ENCODE data around the gene CAMTA2.

The CAMTA2 gene

GRCh38 chr17:5002121-5002788 is 14.8 kb upstream of the CAMTA2 start:
- H3K4me3 ChIP-seq (ENCODE audit: insufficient read depth, low read depth, low read length) = no peak overlapping the region
- peaks cover 2% of the 10 kb centered on the region for H3K27me3 ChIP-seq (ENCODE audit: control insufficient read depth, insufficient read depth, low read length, poor library complexity, severe bottlenecking)
- WGBS, 2 experiments = 96 to 97% methylated on average over 20 of the region's 20 CpGs
- peaks cover 17% of the 10 kb centered on the region for H3K4me1 ChIP-seq (ENCODE audit: control insufficient read depth, insufficient read depth, low read length)
- H3K36me3 ChIP-seq (ENCODE audit: control insufficient read depth, insufficient read depth, low read length) = peaks cover 28% of the 10 kb centered on the region
- H3K9me3 ChIP-seq (ENCODE audit: control insufficient read depth, low read length) = no peaks in the 10 kb centered on the region
- no peak overlapping the region for H3K27ac ChIP-seq (ENCODE audit: insufficient read depth, low read depth, low read length, poor library complexity, severe bottlenecking)

GRCh38 chr17:5000237-5000639 is 12.8 kb upstream of the CAMTA2 start:
- Histone ChIP-seq H3K4me3 (ENCODE audit: insufficient read depth, low read depth, low read length) (no peak overlapping the region), H3K27ac (ENCODE audit: insufficient read depth, low read depth, low read length, poor library complexity, severe bottlenecking) (no peak overlapping the region), H3K4me1 (ENCODE audit: control insufficient read depth, insufficient read depth, low read length) (peaks cover 17% of the 10 kb centered on the region), H3K36me3 (ENCODE audit: control insufficient read depth, insufficient read depth, low read length) (peaks cover 28% of the 10 kb centered on the region), H3K27me3 (ENCODE audit: control insufficient read depth, insufficient read depth, low read length, poor library complexity, severe bottlenecking) (peaks cover 22% of the 10 kb centered on the region), H3K9me3 (ENCODE audit: control insufficient read depth, low read length) (no peaks in the 10 kb centered on the region)
- WGBS, 2 experiments = 84 to 86% methylated on average over 11 of the region's 11 CpGs

GRCh38 chr17:4999430-5000093 is 12.1 kb upstream of the CAMTA2 start:
- Histone ChIP-seq H3K4me1 (ENCODE audit: control insufficient read depth, insufficient read depth, low read length) (peaks cover 17% of the 10 kb centered on the region), H3K9me3 (ENCODE audit: control insufficient read depth, low read length) (no peaks in the 10 kb centered on the region), H3K36me3 (ENCODE audit: control insufficient read depth, insufficient read depth, low read length) (peaks cover 27% of the 10 kb centered on the region), H3K4me3 (ENCODE audit: insufficient read depth, low read depth, low read length) (peak overlapping the region; percentile 89), H3K27ac (ENCODE audit: insufficient read depth, low read depth, low read length, poor library complexity, severe bottlenecking) (no peak overlapping the region), H3K27me3 (ENCODE audit: control insufficient read depth, insufficient read depth, low read length, poor library complexity, severe bottlenecking) (peaks cover 24% of the 10 kb centered on the region)
- 75 to 77% methylated on average over 12 of the region's 12 CpGs for WGBS, 2 experiments

- no peaks in the 10 kb centered on the region for H3K9me3 ChIP-seq (ENCODE audit: control insufficient read depth, low read length)
- peaks cover 17% of the 10 kb centered on the region for H3K4me1 ChIP-seq (ENCODE audit: control insufficient read depth, insufficient read depth, low read length)
- H3K27me3 ChIP-seq (ENCODE audit: control insufficient read depth, insufficient read depth, low read length, poor library complexity, severe bottlenecking) = peaks cover 24% of the 10 kb centered on the region
- WGBS, 2 experiments = 21 to 23% methylated on average over 14 of the region's 14 CpGs
- H3K36me3 ChIP-seq (ENCODE audit: control insufficient read depth, insufficient read depth, low read length) = peaks cover 20% of the 10 kb centered on the region
- H3K27ac ChIP-seq (ENCODE audit: insufficient read depth, low read depth, low read length, poor library complexity, severe bottlenecking) = no peak overlapping the region
- peak overlapping the region; percentile 89 for H3K4me3 ChIP-seq (ENCODE audit: insufficient read depth, low read depth, low read length)
Observed at GRCh38 chr17:4998732-4999429, 11.4 kb upstream of the CAMTA2 start.

- Histone ChIP-seq H3K4me3 (ENCODE audit: insufficient read depth, low read depth, low read length) (peak overlapping the region; percentile 89), H3K4me1 (ENCODE audit: control insufficient read depth, insufficient read depth, low read length) (peaks cover 17% of the 10 kb centered on the region), H3K27me3 (ENCODE audit: control insufficient read depth, insufficient read depth, low read length, poor library complexity, severe bottlenecking) (peaks cover 24% of the 10 kb centered on the region), H3K9me3 (ENCODE audit: control insufficient read depth, low read length) (no peaks in the 10 kb centered on the region), H3K27ac (ENCODE audit: insufficient read depth, low read depth, low read length, poor library complexity, severe bottlenecking) (no peak overlapping the region), H3K36me3 (ENCODE audit: control insufficient read depth, insufficient read depth, low read length) (peaks cover 18% of the 10 kb centered on the region)
- WGBS, 2 experiments = 0 to 1% methylated on average over 55 of the region's 55 CpGs
Observed at GRCh38 chr17:4998027-4998731, 10.7 kb upstream of the CAMTA2 start.

- Histone ChIP-seq H3K27ac (ENCODE audit: insufficient read depth, low read depth, low read length, poor library complexity, severe bottlenecking) (peak within 1 kb of the TSS; percentile 69), H3K27me3 (ENCODE audit: control insufficient read depth, insufficient read depth, low read length, poor library complexity, severe bottlenecking) (peaks cover 24% of the 10 kb centered on the region), H3K36me3 (ENCODE audit: control insufficient read depth, insufficient read depth, low read length) (peaks cover 15% of the 10 kb centered on the region), H3K4me3 (ENCODE audit: insufficient read depth, low read depth, low read length) (peak within 1 kb of the TSS; percentile 89), H3K9me3 (ENCODE audit: control insufficient read depth, low read length) (no peaks in the 10 kb centered on the region), H3K4me1 (ENCODE audit: control insufficient read depth, insufficient read depth, low read length) (peaks cover 17% of the 10 kb centered on the region)
- WGBS, 2 experiments = 1% methylated on average over 93 of the region's 93 CpGs
Observed at GRCh38 chr17:4997302-4998026, 10.0 kb upstream of the CAMTA2 start, which contains the start of the genes INCA1 and KIF1C. Gene INCA1 (minus strand): TSS chr17:4997522. CDS start chr17:4994437, 3,085 bp downstream. Gene KIF1C (plus strand): TSS chr17:4997950. CDS start chr17:5000247, 2,297 bp downstream.

GRCh38 chr17:4994081-4994595 is 6.7 kb upstream of the CAMTA2 start:
- Histone ChIP-seq H3K27me3 (ENCODE audit: control insufficient read depth, insufficient read depth, low read length, poor library complexity, severe bottlenecking) (peaks cover 24% of the 10 kb centered on the region), H3K27ac (ENCODE audit: insufficient read depth, low read depth, low read length, poor library complexity, severe bottlenecking) (no peak overlapping the region), H3K4me1 (ENCODE audit: control insufficient read depth, insufficient read depth, low read length) (peaks cover 8% of the 10 kb centered on the region), H3K9me3 (ENCODE audit: control insufficient read depth, low read length) (no peaks in the 10 kb centered on the region), H3K36me3 (ENCODE audit: control insufficient read depth, insufficient read depth, low read length) (no peaks in the 10 kb centered on the region), H3K4me3 (ENCODE audit: insufficient read depth, low read depth, low read length) (no peak overlapping the region)
- WGBS, 2 experiments = 88 to 89% methylated on average over 6 of the region's 6 CpGs

- Histone ChIP-seq H3K36me3 (ENCODE audit: control insufficient read depth, insufficient read depth, low read length) (no peaks in the 10 kb centered on the region), H3K27me3 (ENCODE audit: control insufficient read depth, insufficient read depth, low read length, poor library complexity, severe bottlenecking) (peaks cover 11% of the 10 kb centered on the region), H3K9me3 (ENCODE audit: control insufficient read depth, low read length) (no peaks in the 10 kb centered on the region), H3K4me1 (ENCODE audit: control insufficient read depth, insufficient read depth, low read length) (peaks cover 10% of the 10 kb centered on the region), H3K4me3 (ENCODE audit: insufficient read depth, low read depth, low read length) (peak overlapping the region; percentile 76), H3K27ac (ENCODE audit: insufficient read depth, low read depth, low read length, poor library complexity, severe bottlenecking) (no peak overlapping the region)
- WGBS, 2 experiments = 25 to 26% methylated on average over 30 of the region's 30 CpGs
Observed at GRCh38 chr17:4987767-4988567, 492 bp upstream of the CAMTA2 start.

- peak overlapping the region; percentile 76 for H3K4me3 ChIP-seq (ENCODE audit: insufficient read depth, low read depth, low read length)
- H3K27ac ChIP-seq (ENCODE audit: insufficient read depth, low read depth, low read length, poor library complexity, severe bottlenecking) = no peak overlapping the region
- H3K4me1 ChIP-seq (ENCODE audit: control insufficient read depth, insufficient read depth, low read length) = peaks cover 10% of the 10 kb centered on the region
- 81 to 89% methylated on average over 5 of the region's 5 CpGs for WGBS, 2 experiments
- H3K27me3 ChIP-seq (ENCODE audit: control insufficient read depth, insufficient read depth, low read length, poor library complexity, severe bottlenecking) = peaks cover 11% of the 10 kb centered on the region
- H3K36me3 ChIP-seq (ENCODE audit: control insufficient read depth, insufficient read depth, low read length) = no peaks in the 10 kb centered on the region
- H3K9me3 ChIP-seq (ENCODE audit: control insufficient read depth, low read length) = no peaks in the 10 kb centered on the region
Observed at GRCh38 chr17:4986403-4986802, 1.1 kb downstream of the CAMTA2 start.
